H9 (cell line): Measurements from ENCODE around the gene CYGB. TPM values are rescaled to one million over a fixed set of nuclear protein-coding genes. Genes with fewer than 3 reads are reported as not detected.

Experiments used
- DNase-seq: peaks from one replicate; pipeline ENCODE4 v3.0.0-alpha.2; 2017
- H2AFZ ChIP-seq: one replicate; pipeline ENCODE4 v1.6.1; 2013; ENCODE audit warnings: mild to moderate bottlenecking, low read length, control low read depth, moderate library complexity
- H2AK5ac ChIP-seq: 2 replicates; pipeline ENCODE4 v1.6.1; 2013; ENCODE audit warnings: low read length, control low read depth, mixed read lengths; ENCODE audit not compliant: insufficient read length
- H2BK120ac ChIP-seq: one replicate; pipeline ENCODE4 v1.6.1; 2013; ENCODE audit warnings: low read depth, mild to moderate bottlenecking, low read length, control low read depth, inconsistent platforms; ENCODE audit not compliant: poor library complexity, severe bottlenecking
- H2BK12ac ChIP-seq: 2 replicates; pipeline ENCODE4 v1.6.1; 2013; ENCODE audit warnings: low read length, control low read depth, mixed read lengths, low read depth; ENCODE audit not compliant: insufficient read length
- H2BK15ac ChIP-seq: 2 replicates; pipeline ENCODE4 v1.6.1; 2013; ENCODE audit warnings: low read depth, low read length, control low read depth
- H2BK20ac ChIP-seq: one replicate; pipeline ENCODE4 v1.6.1; 2013; ENCODE audit warnings: low read depth, mild to moderate bottlenecking, low read length, control low read depth, inconsistent platforms; ENCODE audit not compliant: poor library complexity, severe bottlenecking
- H2BK5ac ChIP-seq: 2 replicates; pipeline ENCODE4 v1.6.1; 2013; ENCODE audit warnings: low read length, control low read depth, mixed read lengths; ENCODE audit not compliant: insufficient read length
- H3K14ac ChIP-seq: 2 replicates; pipeline ENCODE4 v1.6.1; 2013; ENCODE audit warnings: low read length, control low read depth; ENCODE audit not compliant: insufficient read depth
- H3K18ac ChIP-seq: 2 replicates; pipeline ENCODE4 v1.6.1; 2013; ENCODE audit warnings: low read depth, mild to moderate bottlenecking, mixed read lengths, low read length, control low read depth; ENCODE audit not compliant: insufficient read length
- H3K23ac ChIP-seq: 2 replicates; pipeline ENCODE4 v1.6.1; 2013; ENCODE audit warnings: low read length, control low read depth, mixed read lengths, low read depth; ENCODE audit not compliant: insufficient read length
- H3K23me2 ChIP-seq: 2 replicates; pipeline ENCODE4 v1.6.1; 2013; ENCODE audit warnings: low read depth, mild to moderate bottlenecking, mixed read lengths, low read length, control low read depth; ENCODE audit not compliant: insufficient read length, poor library complexity, severe bottlenecking
- H3K27ac ChIP-seq: 2 replicates; pipeline ENCODE4 v1.5.1; 2013; ENCODE audit warnings: low read length, control low read depth, mixed read lengths, low read depth; ENCODE audit not compliant: insufficient read length
- H3K27me3 ChIP-seq: 2 replicates; pipeline ENCODE4 v1.6.1; 2013; ENCODE audit warnings: low read length, control low read depth, inconsistent platforms; ENCODE audit not compliant: insufficient read depth
- H3K4ac ChIP-seq: 2 replicates; pipeline ENCODE4 v1.6.1; 2013; ENCODE audit warnings: low read depth, mild to moderate bottlenecking, control low read depth, inconsistent platforms, low read length, moderate library complexity
- H3K4me1 ChIP-seq: 2 replicates; pipeline ENCODE4 v1.6.1; 2013; ENCODE audit warnings: low read length, control low read depth, inconsistent platforms; ENCODE audit not compliant: insufficient read depth
- H3K4me2 ChIP-seq: 2 replicates; pipeline ENCODE4 v1.6.1; 2013; ENCODE audit warnings: low read length, control low read depth, mixed read lengths; ENCODE audit not compliant: insufficient read length, insufficient read depth
- H3K56ac ChIP-seq: 2 replicates; pipeline ENCODE4 v1.6.1; 2013; ENCODE audit warnings: low read depth, mild to moderate bottlenecking, mixed read lengths, low read length, control low read depth; ENCODE audit not compliant: insufficient read length
- H3K79me1 ChIP-seq: 2 replicates; pipeline ENCODE4 v1.6.1; 2013; ENCODE audit warnings: low read depth, mild to moderate bottlenecking, moderate library complexity, low read length, control low read depth, inconsistent platforms; ENCODE audit not compliant: insufficient read depth, poor library complexity, severe bottlenecking
- H3K79me2 ChIP-seq: 2 replicates; pipeline ENCODE4 v1.6.1; 2013; ENCODE audit warnings: low read length, control low read depth, inconsistent platforms; ENCODE audit not compliant: insufficient read depth
- H3K9ac ChIP-seq: 2 replicates; pipeline ENCODE4 v1.6.1; 2013; ENCODE audit warnings: low read length, control low read depth, mixed read lengths; ENCODE audit not compliant: insufficient read length; ENCODE audit errors: extremely low read depth
- H3K9me3 ChIP-seq: one replicate; pipeline ENCODE4 v1.6.1; 2013; ENCODE audit warnings: low read depth, low read length, inconsistent platforms; ENCODE audit not compliant: control insufficient read depth
- H3T11ph ChIP-seq: one replicate; pipeline ENCODE4 v1.6.1; 2013; ENCODE audit warnings: mild to moderate bottlenecking, low read length, control low read depth, inconsistent platforms
- H4K20me1 ChIP-seq: one replicate; pipeline ENCODE4 v1.6.1; 2013; ENCODE audit not compliant: control insufficient read depth, insufficient read length, insufficient read depth
- H4K5ac ChIP-seq: 2 replicates; pipeline ENCODE4 v1.6.1; 2013; ENCODE audit warnings: low read depth, mild to moderate bottlenecking, mixed read lengths, low read length, control low read depth; ENCODE audit not compliant: insufficient read length
- H4K8ac ChIP-seq: replicated peaks from 2 replicates; pipeline ENCODE4 v1.6.1; 2013; ENCODE audit warnings: low read length, control low read depth, mixed read lengths, low read depth; ENCODE audit not compliant: insufficient read length
- H4K91ac ChIP-seq: 2 replicates; pipeline ENCODE4 v1.6.1; 2013; ENCODE audit warnings: low read depth, mild to moderate bottlenecking, moderate library complexity, mixed read lengths, low read length, control low read depth; ENCODE audit not compliant: insufficient read length
- H3K27ac Mint-ChIP-seq, 3 experiments: 2 replicates in 2 of 3; 3 replicates in 1 of 3; pipeline ENCODE4 v1.8.0; 2020 to 2021; ENCODE audit warnings: mixed read lengths in 3 of 3, mild to moderate bottlenecking in 1 of 3, moderate library complexity in 1 of 3
- H3K27me3 Mint-ChIP-seq: 2 replicates; pipeline ENCODE4 v1.8.0; 2021; ENCODE audit warnings: low read depth, mild to moderate bottlenecking, moderate library complexity, mixed read lengths
- H3K36me3 Mint-ChIP-seq, 3 experiments: 2 replicates in 2 of 3; 3 replicates in 1 of 3; pipeline ENCODE4 v1.8.0; 2020 to 2021; ENCODE audit warnings: low read depth in 3 of 3, mixed read lengths in 3 of 3; ENCODE audit not compliant: insufficient read depth in 1 of 3
- H3K4me1 Mint-ChIP-seq, 2 experiments: 2 replicates each; pipeline ENCODE4 v1.8.0; 2020; ENCODE audit warnings: mixed read lengths in 2 of 2
- H3K4me3 Mint-ChIP-seq, 2 experiments: 2 replicates in 1 of 2; 3 replicates in 1 of 2; pipeline ENCODE4 v1.8.0; 2020 to 2021; ENCODE audit warnings: mild to moderate bottlenecking in 2 of 2, mixed read lengths in 2 of 2, moderate library complexity in 1 of 2
- H3K9me3 Mint-ChIP-seq, 2 experiments: 2 replicates in 1 of 2; 3 replicates in 1 of 2; pipeline ENCODE4 v1.8.0; 2020; ENCODE audit warnings: mild to moderate bottlenecking in 2 of 2, mixed read lengths in 2 of 2, moderate library complexity in 1 of 2
- WGBS: extraction: QIAGEN DNeasy Blood & Tissue Kit; methylation state at CpG from one replicate; pipeline ENCODE4 v1.1.7; 2013; ENCODE audit warnings: missing lambda C conversion rate, low lambda C conversion rate, mixed read lengths; ENCODE audit not compliant: insufficient read length; ENCODE audit errors: extremely low coverage; 5-methylcytosine and 5-hydroxymethylcytosine counted together
- total RNA-seq: library from RNA; stranded (reverse); gene quantifications from 2 replicates; pipeline ENCODE4 v1.2.1, GENCODE V29; 2021
- TF ChIP-seq, protein P1 (sequence below): fragments of 200-600 bp; sonication (generic); conservative IDR thresholded peaks from 3 replicates; pipeline ENCODE4 v1.8.0; 2021; ENCODE audit warnings: antibody characterized with exemption, mild to moderate bottlenecking

Gene CYGB
- total RNA-seq, 1 experiment from 2014 or later = 2.4 TPM

DNA sequence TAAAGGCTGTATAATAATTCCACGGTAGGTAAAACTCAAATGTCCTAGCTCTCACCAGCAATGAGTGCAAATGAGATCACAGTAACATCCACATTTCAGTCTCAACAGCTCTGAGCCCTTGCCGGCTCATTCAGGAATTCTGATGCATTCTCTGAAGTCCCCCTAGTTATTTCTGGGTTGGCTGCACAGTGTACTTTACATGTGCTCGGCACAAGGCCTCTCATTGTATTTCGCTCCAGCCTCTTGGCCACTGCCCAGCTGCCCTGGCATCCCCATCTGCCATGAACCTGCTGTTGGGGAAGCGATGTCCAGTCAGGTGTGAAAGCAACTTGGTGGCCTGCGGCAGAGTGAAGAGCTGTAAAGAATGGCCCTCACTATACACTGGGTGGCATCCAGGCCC is 16.6 kb upstream of the CYGB start:
- peaks cover 10 to 16% (median 10%) of the 10 kb centered on the region in 3 experiments for H3K36me3 Mint-ChIP-seq
- no peaks in the 10 kb centered on the region; the same call in 1 of the 2 replicates for H3K4me1 ChIP-seq
- no peaks in the 10 kb centered on the region for H4K20me1 ChIP-seq
- H3K23ac ChIP-seq = no peak overlapping the region
- H2BK12ac ChIP-seq = no peak overlapping the region
- no peak overlapping the region for H3K4ac ChIP-seq
- no peak overlapping the region for H3K18ac ChIP-seq
- H3K9me3 ChIP-seq = no peaks in the 10 kb centered on the region
- H3K9me3 Mint-ChIP-seq = no peaks in the 10 kb centered on the region; a peak in 1 of 5 replicates
- no peak overlapping the region for H3K27ac ChIP-seq
- peaks cover 27 to 28% of the 10 kb centered on the region in 2 experiments for H3K4me1 Mint-ChIP-seq
- H2AK5ac ChIP-seq = no peak overlapping the region
- no peak overlapping the region for H4K5ac ChIP-seq
- no peaks in the 10 kb centered on the region for H3K27me3 ChIP-seq
- H3K56ac ChIP-seq = no peak overlapping the region
- no peak overlapping the region; a peak in 1 of 7 replicates for H3K27ac Mint-ChIP-seq
- H2BK5ac ChIP-seq = no peak overlapping the region
- TF ChIP-seq, protein P1, sequence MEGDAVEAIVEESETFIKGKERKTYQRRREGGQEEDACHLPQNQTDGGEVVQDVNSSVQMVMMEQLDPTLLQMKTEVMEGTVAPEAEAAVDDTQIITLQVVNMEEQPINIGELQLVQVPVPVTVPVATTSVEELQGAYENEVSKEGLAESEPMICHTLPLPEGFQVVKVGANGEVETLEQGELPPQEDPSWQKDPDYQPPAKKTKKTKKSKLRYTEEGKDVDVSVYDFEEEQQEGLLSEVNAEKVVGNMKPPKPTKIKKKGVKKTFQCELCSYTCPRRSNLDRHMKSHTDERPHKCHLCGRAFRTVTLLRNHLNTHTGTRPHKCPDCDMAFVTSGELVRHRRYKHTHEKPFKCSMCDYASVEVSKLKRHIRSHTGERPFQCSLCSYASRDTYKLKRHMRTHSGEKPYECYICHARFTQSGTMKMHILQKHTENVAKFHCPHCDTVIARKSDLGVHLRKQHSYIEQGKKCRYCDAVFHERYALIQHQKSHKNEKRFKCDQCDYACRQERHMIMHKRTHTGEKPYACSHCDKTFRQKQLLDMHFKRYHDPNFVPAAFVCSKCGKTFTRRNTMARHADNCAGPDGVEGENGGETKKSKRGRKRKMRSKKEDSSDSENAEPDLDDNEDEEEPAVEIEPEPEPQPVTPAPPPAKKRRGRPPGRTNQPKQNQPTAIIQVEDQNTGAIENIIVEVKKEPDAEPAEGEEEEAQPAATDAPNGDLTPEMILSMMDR = no peak
- H2BK120ac ChIP-seq = no peak overlapping the region
- no peak overlapping the region for H3T11ph ChIP-seq
- no peak overlapping the region for H2BK15ac ChIP-seq
- H3K79me2 ChIP-seq = peaks cover 15% of the 10 kb centered on the region
- H3K4me2 ChIP-seq = no peak overlapping the region
- DNase-seq = no peak
- H3K14ac ChIP-seq = no peak overlapping the region
- H2AFZ ChIP-seq = no peak overlapping the region
- no peak overlapping the region for H3K4me3 Mint-ChIP-seq
- peaks cover 6% of the 10 kb centered on the region for H3K23me2 ChIP-seq
- no CpG with 5 or more reads among the region's 6 CpGs for WGBS
- H4K91ac ChIP-seq = no peak overlapping the region
- no peak overlapping the region for H3K9ac ChIP-seq
- H4K8ac ChIP-seq = no peak overlapping the region
- no peak overlapping the region for H2BK20ac ChIP-seq
- no peaks in the 10 kb centered on the region; the same call in 1 of the 2 replicates for H3K27me3 Mint-ChIP-seq
- no peaks in the 10 kb centered on the region for H3K79me1 ChIP-seq
